Epidermal melanocyte (primary cell): ENCODE results near the gene KCNQ5.

Source experiments
- DNase-seq: peaks from one replicate; pipeline ENCODE4 v3.0.0; 2011; ENCODE audit warnings: low spot score; ENCODE audit not compliant: insufficient read length

Gene KCNQ5

GRCh38 chr6:72675396-72675795 lies 53.5 kb downstream of the KCNQ5 start:
- no peak for DNase-seq

GRCh38 chr6:72676995-72677394 lies 55.1 kb downstream of the KCNQ5 start:
- DNase-seq = no peak

- no peak for DNase-seq
These were observed 55.9 kb downstream of the KCNQ5 start for GRCh38 chr6:72677740-72678139.

- no peak for DNase-seq
These were observed 61.9 kb downstream of the KCNQ5 start for GRCh38 chr6:72683797-72684196.

GRCh38 chr6:72689107-72689954 lies 67.5 kb downstream of the KCNQ5 start:
- no peak for DNase-seq

GRCh38 chr6:72691249-72691648 lies 69.4 kb downstream of the KCNQ5 start:
- DNase-seq = peak; percentile 19

- DNase-seq = no peak
These were observed 74.2 kb downstream of the KCNQ5 start for GRCh38 chr6:72696055-72696454.

GRCh38 chr6:72699159-72699558 lies 77.3 kb downstream of the KCNQ5 start:
- no peak for DNase-seq

GRCh38 chr6:72702421-72702820 lies 80.6 kb downstream of the KCNQ5 start:
- no peak for DNase-seq

GRCh38 chr6:72703093-72703492 lies 81.2 kb downstream of the KCNQ5 start:
- no peak for DNase-seq

- no peak for DNase-seq
These were observed 83.1 kb downstream of the KCNQ5 start for GRCh38 chr6:72704979-72705378.

GRCh38 chr6:72709431-72709830 lies 87.6 kb downstream of the KCNQ5 start:
- no peak for DNase-seq

GRCh38 chr6:72711731-72712130 lies 89.9 kb downstream of the KCNQ5 start:
- DNase-seq = no peak

GRCh38 chr6:72712910-72713309 lies 91.0 kb downstream of the KCNQ5 start:
- DNase-seq = no peak

- no peak for DNase-seq
These were observed 93.3 kb downstream of the KCNQ5 start for GRCh38 chr6:72715119-72715518.

GRCh38 chr6:72716916-72717315 lies 95.1 kb downstream of the KCNQ5 start:
- no peak for DNase-seq

GRCh38 chr6:72720464-72720863 lies 98.6 kb downstream of the KCNQ5 start:
- DNase-seq = no peak

- no peak for DNase-seq
These were observed 99.5 kb downstream of the KCNQ5 start for GRCh38 chr6:72721346-72721745.

- no peak for DNase-seq
These were observed 102.7 kb downstream of the KCNQ5 start for GRCh38 chr6:72724545-72724944.

GRCh38 chr6:72728706-72729343 lies 107.0 kb downstream of the KCNQ5 start:
- DNase-seq = no peak

GRCh38 chr6:72733045-72733444 lies 111.2 kb downstream of the KCNQ5 start:
- DNase-seq = no peak

- no peak for DNase-seq
These were observed 116.2 kb downstream of the KCNQ5 start for GRCh38 chr6:72738091-72738490.

- no peak for DNase-seq
These were observed 117.5 kb downstream of the KCNQ5 start for GRCh38 chr6:72739368-72739779.
